ENCODE results near the gene JAML.

The JAML gene

DNA sequence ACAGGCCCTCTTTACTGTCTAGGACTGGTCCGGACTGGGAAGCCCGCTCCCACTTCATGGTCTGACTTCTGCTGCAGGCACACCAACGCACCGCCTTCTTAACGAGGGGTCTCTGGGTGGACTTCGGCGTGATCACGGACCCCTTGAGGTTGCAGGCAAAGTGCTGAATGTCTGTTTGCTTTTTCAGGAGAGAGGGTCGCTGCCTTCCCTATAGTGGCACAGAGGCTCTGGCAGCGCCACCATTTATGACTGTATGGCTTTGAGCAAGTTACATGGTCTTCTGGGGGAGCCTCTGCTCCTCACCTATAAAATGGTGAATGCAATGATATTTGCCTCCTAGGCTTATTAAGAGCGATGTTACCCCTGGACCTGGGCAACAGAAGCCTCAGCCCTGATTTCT is 70.8 kb downstream of the JAML start:
- H3K27me3 ChIP-seq (ENCODE audit: insufficient read depth, low read length), result no peaks in the 10 kb centered on the region
- no peak overlapping the region for H3K4me3 ChIP-seq (ENCODE audit: low read depth, low read length, poor library complexity, severe bottlenecking)
- H3K4me1 ChIP-seq (ENCODE audit: insufficient read depth, low read length, severe bottlenecking), result no peaks in the 10 kb centered on the region
- H2AFZ ChIP-seq (ENCODE audit: low read length), result no peak overlapping the region
- no peaks in the 10 kb centered on the region for H3K9me3 ChIP-seq (ENCODE audit: low read length)
- H3K9ac ChIP-seq (ENCODE audit: low read length), result no peak overlapping the region
- H3F3A ChIP-seq (ENCODE audit: insufficient read depth, low read length), result no peaks in the 10 kb centered on the region
- TF ChIP-seq, protein P1, sequence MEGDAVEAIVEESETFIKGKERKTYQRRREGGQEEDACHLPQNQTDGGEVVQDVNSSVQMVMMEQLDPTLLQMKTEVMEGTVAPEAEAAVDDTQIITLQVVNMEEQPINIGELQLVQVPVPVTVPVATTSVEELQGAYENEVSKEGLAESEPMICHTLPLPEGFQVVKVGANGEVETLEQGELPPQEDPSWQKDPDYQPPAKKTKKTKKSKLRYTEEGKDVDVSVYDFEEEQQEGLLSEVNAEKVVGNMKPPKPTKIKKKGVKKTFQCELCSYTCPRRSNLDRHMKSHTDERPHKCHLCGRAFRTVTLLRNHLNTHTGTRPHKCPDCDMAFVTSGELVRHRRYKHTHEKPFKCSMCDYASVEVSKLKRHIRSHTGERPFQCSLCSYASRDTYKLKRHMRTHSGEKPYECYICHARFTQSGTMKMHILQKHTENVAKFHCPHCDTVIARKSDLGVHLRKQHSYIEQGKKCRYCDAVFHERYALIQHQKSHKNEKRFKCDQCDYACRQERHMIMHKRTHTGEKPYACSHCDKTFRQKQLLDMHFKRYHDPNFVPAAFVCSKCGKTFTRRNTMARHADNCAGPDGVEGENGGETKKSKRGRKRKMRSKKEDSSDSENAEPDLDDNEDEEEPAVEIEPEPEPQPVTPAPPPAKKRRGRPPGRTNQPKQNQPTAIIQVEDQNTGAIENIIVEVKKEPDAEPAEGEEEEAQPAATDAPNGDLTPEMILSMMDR (IDR thresholded peaks at IDR 0.05; ENCODE audit: low read length), result no peak
- TF ChIP-seq EZH2 (IDR thresholded peaks at IDR 0.05; ENCODE audit: borderline replicate concordance, low read length), result no peak
- H3K9me2 ChIP-seq (ENCODE audit: low read depth, low read length), result no peaks in the 10 kb centered on the region
- no peaks in the 10 kb centered on the region for H3K79me2 ChIP-seq (ENCODE audit: insufficient read depth, low read length)
- no peak overlapping the region for H3K27ac ChIP-seq (ENCODE audit: low read depth, low read length, poor library complexity, severe bottlenecking)
- no peak overlapping the region for H3K4me2 ChIP-seq (ENCODE audit: low read length)
- no peaks in the 10 kb centered on the region for H4K20me1 ChIP-seq (ENCODE audit: insufficient read depth, low read length)
- H3K36me3 ChIP-seq (ENCODE audit: insufficient read depth, low read length), result no peaks in the 10 kb centered on the region

DNA sequence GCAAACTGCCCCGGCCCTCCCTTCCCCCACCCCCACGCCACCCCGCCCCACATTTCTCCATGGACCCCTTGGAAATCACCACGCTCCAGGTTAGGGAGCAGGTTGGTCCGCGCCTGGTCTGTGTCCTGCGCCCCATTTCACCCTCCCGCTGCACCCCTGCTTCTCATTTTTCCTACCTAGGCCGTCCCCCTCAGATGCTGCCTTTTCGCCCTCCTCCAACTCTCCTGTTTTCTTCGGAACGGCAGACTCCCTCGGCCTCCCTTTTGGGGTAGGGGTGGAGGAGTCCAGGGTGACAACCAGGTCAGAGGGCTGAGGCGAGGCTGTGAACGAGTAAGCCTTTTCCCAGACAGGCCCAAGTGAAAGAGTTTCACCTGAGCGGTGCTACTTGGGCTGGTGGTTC is 71.3 kb downstream of the JAML start:
- no peaks in the 10 kb centered on the region for H3K4me1 ChIP-seq (ENCODE audit: insufficient read depth, low read length, severe bottlenecking)

DNA sequence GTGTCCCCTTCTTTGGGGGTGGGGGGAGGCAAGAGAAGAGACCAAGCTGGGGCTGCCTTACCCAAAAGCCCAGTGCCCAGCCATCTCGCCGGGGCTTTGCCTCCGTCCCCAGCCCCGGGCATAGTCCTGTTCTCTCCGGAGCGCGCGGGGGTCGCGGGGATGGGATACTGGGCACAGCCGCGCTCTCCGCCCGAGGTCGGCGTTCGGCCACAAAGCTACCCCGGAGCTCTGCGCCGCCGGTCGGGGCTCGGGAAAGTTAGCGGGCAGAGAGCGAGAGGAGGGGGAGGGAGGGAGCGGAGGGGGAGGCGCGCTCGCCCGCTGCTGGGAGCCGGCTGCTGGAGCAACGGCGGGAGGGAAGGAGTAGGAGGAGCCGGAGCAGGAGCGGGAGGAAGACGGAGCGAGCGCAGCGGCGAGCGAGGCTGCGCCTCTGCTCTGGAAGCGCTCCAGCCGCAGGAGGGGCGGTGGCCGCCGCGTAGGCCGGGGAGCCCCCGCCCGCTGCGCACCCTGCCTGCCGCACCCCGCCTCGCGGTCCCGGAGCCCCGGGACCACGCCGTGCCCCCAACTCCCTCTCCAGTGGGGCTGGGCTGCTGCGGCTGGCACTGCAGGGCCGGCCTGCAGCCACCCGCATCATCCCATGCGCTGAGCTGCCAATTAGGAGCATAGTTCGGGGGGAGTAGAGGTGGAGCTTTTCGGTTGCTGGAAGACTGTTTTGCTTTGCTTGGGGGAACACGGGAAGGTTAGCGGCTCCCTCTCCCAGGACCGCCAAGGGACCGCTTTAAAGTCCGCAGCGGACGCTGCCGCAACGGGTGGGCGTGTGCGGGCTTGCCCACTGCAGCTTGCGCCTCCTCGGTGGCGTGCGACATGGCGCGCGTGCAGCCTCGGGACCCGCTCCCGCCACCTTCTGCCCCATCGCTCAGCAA is 72.0 kb downstream of the JAML start, which contains the start of gene SCN4B:
Gene SCN4B (minus strand): TSS at position 272 of the 920 bp plus-strand sequence. CDS start 150 bp downstream, at position 122.
- no peaks in the 10 kb centered on the region for H3K9me2 ChIP-seq (ENCODE audit: low read depth, low read length)
- no peaks in the 10 kb centered on the region for H3K27me3 ChIP-seq (ENCODE audit: insufficient read depth, low read length)
- no peak within 1 kb of the TSS for H3K9ac ChIP-seq (ENCODE audit: low read length)
- H3K4me1 ChIP-seq (ENCODE audit: insufficient read depth, low read length, severe bottlenecking), result no peaks in the 10 kb centered on the region
- H3K36me3 ChIP-seq (ENCODE audit: insufficient read depth, low read length), result no peaks in the 10 kb centered on the region
- H2AFZ ChIP-seq (ENCODE audit: low read length), result no peak within 1 kb of the TSS
- TF ChIP-seq, protein P1 (IDR thresholded peaks at IDR 0.05; ENCODE audit: low read length), result no peak
- H3K9me3 ChIP-seq (ENCODE audit: low read length), result no peaks in the 10 kb centered on the region
- no peaks in the 10 kb centered on the region for H3K79me2 ChIP-seq (ENCODE audit: insufficient read depth, low read length)
- H3K4me3 ChIP-seq (ENCODE audit: low read depth, low read length, poor library complexity, severe bottlenecking), result no peak within 1 kb of the TSS
- no peak within 1 kb of the TSS for H3K27ac ChIP-seq (ENCODE audit: low read depth, low read length, poor library complexity, severe bottlenecking)
- H3K4me2 ChIP-seq (ENCODE audit: low read length), result no peak within 1 kb of the TSS
- no peaks in the 10 kb centered on the region for H4K20me1 ChIP-seq (ENCODE audit: insufficient read depth, low read length)
- no peaks in the 10 kb centered on the region for H3F3A ChIP-seq (ENCODE audit: insufficient read depth, low read length)

More for the DNA sequence above, 71.3 kb downstream of the JAML start:
- no peak overlapping the region for H3K4me2 ChIP-seq (ENCODE audit: low read length)
- no peaks in the 10 kb centered on the region for H3K27me3 ChIP-seq (ENCODE audit: insufficient read depth, low read length)
- H3K9me2 ChIP-seq (ENCODE audit: low read depth, low read length), result no peaks in the 10 kb centered on the region
- no peaks in the 10 kb centered on the region for H3K36me3 ChIP-seq (ENCODE audit: insufficient read depth, low read length)
- H3K79me2 ChIP-seq (ENCODE audit: insufficient read depth, low read length), result no peaks in the 10 kb centered on the region
- H2AFZ ChIP-seq (ENCODE audit: low read length), result no peak overlapping the region
- no peak overlapping the region for H3K9ac ChIP-seq (ENCODE audit: low read length)
- no peak overlapping the region for H3K4me3 ChIP-seq (ENCODE audit: low read depth, low read length, poor library complexity, severe bottlenecking)
- no peaks in the 10 kb centered on the region for H3F3A ChIP-seq (ENCODE audit: insufficient read depth, low read length)
- no peaks in the 10 kb centered on the region for H3K9me3 ChIP-seq (ENCODE audit: low read length)
- no peaks in the 10 kb centered on the region for H4K20me1 ChIP-seq (ENCODE audit: insufficient read depth, low read length)
- H3K27ac ChIP-seq (ENCODE audit: low read depth, low read length, poor library complexity, severe bottlenecking), result no peak overlapping the region
- no peak for TF ChIP-seq EZH2 (IDR thresholded peaks at IDR 0.05; ENCODE audit: borderline replicate concordance, low read length)
- TF ChIP-seq, protein P1 (IDR thresholded peaks at IDR 0.05; ENCODE audit: low read length), result no peak

Measured in OCI-LY1 (cell line).